Retinal pigment epithelial cell (primary cell): Measurements from ENCODE around the gene SLC7A1.

Experiments used
- DNase-seq: peaks from one replicate; pipeline ENCODE4 v3.0.0-alpha.2; 2010; ENCODE audit warnings: low read depth
- H3K4me3 ChIP-seq: 2 replicates; pipeline ENCODE4 v1.5.1; 2011; ENCODE audit warnings: mild to moderate bottlenecking, low read length, control low read depth, moderate library complexity
- CTCF ChIP-seq: conservative IDR thresholded peaks from 2 replicates; pipeline ENCODE4 v1.5.1; 2011; ENCODE audit warnings: low read depth, low read length, control low read depth, inconsistent platforms

Gene SLC7A1

GRCh38 chr13:29508130-29508875 lies 87.2 kb downstream of the SLC7A1 start:
- no peak overlapping the region for H3K4me3 ChIP-seq
- TF ChIP-seq CTCF = peak; percentile 99
- DNase-seq = peak; percentile 46

GRCh38 chr13:29507356-29507755 lies 88.1 kb downstream of the SLC7A1 start:
- no peak overlapping the region for H3K4me3 ChIP-seq
- no peak for TF ChIP-seq CTCF
- DNase-seq = no peak

GRCh38 chr13:29505950-29506349 lies 89.5 kb downstream of the SLC7A1 start:
- DNase-seq = no peak
- TF ChIP-seq CTCF = no peak
- no peak overlapping the region for H3K4me3 ChIP-seq

- no peak for DNase-seq
- TF ChIP-seq CTCF = no peak
- no peak overlapping the region for H3K4me3 ChIP-seq
Measured at GRCh38 chr13:29505511-29505910, 90.0 kb downstream of the SLC7A1 start.

- no peak overlapping the region for H3K4me3 ChIP-seq
- no peak for DNase-seq
- TF ChIP-seq CTCF = no peak
Measured at GRCh38 chr13:29504691-29505090, 90.8 kb downstream of the SLC7A1 start.

GRCh38 chr13:29503041-29503837 lies 92.2 kb downstream of the SLC7A1 start:
- TF ChIP-seq CTCF = no peak
- no peak overlapping the region for H3K4me3 ChIP-seq
- no peak for DNase-seq
